ENCODE measurements around the gene NTM.

The NTM gene

DNA sequence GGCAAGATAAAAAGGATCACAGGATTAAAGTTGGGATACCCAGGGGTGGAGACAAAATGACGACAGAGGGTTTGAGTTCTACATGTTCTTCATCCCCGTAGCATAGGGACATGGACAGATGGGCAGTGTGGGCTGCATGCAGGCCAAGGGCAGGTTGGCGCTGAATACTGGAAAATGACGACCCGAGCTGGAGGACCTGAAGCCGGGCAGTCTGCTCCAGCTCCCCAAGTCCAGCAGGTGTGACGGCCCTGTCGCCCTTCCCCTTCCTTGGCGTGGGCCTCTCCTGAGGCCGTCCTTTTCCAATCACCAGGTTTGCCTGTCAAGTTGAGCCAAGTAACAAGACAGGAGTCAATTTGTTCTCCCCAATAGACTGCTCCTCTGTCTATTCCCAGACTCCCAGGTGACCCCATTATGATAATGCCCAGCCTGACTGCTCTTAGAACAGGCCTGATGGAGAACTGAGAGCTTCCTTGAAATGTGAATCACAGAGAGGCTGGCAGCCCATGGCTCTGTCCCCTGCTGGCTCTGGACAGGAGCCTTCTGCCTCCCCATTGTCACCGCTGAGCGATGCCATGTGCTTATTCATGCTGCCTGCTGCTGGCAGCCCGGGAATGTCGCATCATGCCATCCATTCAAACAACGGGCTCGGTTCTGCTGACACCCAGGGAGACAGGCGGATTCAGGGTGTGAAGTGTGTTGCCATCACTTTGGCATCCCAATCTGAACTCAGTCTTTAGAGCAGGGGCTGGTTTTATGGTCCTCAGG, 392.1 kb downstream of the NTM start:
- H3K4me3 ChIP-seq (ENCODE audit: low read length), result no peak overlapping the region
- no peak for TF ChIP-seq ZNF274 (IDR thresholded peaks at IDR 0.05; ENCODE audit: low read depth, low read length)

DNA sequence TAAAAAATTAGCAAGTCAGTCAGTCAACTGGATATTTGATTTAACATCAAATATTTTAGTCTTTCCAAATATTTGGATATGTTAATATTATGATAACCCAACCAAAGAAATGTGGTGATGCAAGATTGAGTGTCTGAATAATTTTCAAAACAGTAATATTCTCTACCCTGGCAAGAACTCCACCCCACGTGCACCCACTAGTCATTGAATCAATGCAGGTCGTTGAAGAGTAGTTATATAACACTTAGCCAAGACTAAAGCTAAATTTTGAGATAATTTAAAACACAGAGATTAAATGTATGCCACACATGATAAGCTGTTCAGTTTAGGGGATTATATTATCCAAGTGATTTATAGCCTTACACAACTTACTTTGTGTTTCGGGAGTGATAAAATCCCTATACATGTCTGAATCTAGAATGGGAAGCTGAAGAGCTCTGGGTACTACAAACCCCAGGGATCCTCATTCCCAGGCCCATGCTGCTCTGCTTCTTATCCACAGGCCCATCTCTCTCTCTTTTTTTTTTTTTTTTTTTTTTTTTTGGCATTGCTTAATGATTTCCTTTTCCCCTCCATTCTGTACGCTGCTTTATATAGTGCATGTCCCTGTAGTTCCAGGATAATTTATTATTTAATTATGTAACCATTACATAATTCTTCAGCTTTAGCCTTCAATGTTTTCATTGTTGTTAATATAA, 392.9 kb downstream of the NTM start:
- H3K4me3 ChIP-seq (ENCODE audit: low read length), result no peak overlapping the region
- no peak for TF ChIP-seq ZNF274 (IDR thresholded peaks at IDR 0.05; ENCODE audit: low read depth, low read length)

DNA sequence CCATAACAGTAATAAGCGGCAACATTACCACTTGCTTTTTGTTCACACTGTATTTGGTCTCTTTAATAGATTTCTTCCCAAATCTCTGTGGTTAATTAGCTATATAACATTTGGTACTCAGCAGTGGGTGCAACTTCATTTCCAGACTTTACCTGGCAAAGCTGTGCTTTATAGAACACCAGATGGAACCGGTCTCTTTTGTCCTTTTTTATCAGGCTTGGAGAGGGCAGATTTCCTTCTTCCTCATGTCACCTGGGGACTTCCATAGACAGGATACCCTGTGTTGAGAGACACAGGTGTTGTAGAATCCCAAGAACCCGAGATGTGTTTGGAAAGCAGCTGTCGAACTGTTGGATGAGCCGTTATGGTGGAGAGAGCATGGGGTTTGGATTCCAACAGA, 393.7 kb downstream of the NTM start:
- no peak overlapping the region for H3K4me3 ChIP-seq (ENCODE audit: low read length)
- TF ChIP-seq ZNF274 (IDR thresholded peaks at IDR 0.05; ENCODE audit: low read depth, low read length), result no peak

- H3K4me3 ChIP-seq (ENCODE audit: low read length), result no peak overlapping the region
- TF ChIP-seq ZNF274 (IDR thresholded peaks at IDR 0.05; ENCODE audit: low read depth, low read length), result no peak
Measured at GRCh38 chr11:131764649-131765048, 394.2 kb downstream of the NTM start.

DNA sequence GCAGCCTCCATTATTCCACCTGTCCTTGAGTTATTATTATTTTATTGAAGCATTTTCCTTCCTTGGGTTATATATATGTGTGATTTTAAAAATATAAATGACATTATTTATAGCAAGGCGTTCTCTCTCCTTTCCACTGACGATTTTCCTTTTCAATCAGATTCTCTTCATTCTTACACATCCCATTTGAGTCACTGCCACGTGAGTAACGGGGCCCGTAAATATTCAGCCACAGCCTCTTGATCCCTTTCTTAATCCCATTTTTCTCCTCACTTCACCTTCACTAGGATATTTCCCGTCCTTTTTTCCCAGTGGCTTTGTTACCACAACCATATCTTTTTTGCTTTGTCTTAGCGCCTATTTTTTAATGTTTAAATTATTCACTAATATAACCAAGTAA, 396.2 kb downstream of the NTM start:
- no peak overlapping the region for H3K4me3 ChIP-seq (ENCODE audit: low read length)
- no peak for TF ChIP-seq ZNF274 (IDR thresholded peaks at IDR 0.05; ENCODE audit: low read depth, low read length)

DNA sequence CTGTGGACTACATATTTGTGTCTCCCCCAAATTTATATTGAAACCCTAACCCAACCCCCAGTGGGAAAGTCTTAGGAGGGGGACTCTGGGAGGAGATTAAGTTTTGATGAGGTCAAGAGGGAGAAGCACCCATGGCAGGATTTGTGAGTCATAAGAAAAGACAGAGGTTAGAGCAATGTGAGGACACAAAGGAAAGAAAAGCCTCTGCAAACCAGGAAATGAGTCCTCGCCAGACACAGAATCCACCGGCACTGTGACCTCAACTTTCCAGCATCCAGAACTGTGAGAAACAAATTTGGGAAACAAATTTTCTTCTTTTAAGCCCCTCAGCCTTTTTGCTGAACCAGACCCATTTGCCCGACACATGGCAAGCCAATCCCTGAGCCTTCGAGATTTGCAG, 397.0 kb downstream of the NTM start:
- H3K4me3 ChIP-seq (ENCODE audit: low read length), result no peak overlapping the region
- TF ChIP-seq ZNF274 (IDR thresholded peaks at IDR 0.05; ENCODE audit: low read depth, low read length), result no peak

DNA sequence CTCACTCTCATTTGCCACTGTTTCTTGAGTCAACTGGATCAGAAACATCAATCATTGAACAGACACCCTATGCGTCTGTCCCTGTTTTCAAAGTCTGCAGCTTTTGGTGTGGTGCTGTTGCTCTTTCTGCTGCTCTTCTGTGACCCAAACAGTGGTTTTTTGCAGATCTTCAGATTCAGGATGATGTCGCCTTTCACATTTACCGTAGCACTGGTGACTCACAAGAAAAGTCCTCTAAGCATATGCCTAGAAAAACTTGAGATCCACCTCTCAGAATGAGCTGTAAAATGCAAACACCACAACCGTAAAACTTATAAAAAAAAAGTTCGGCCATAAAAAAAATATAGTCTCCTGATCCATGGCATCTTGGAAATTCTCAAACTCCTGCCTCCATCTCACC, 400.4 kb downstream of the NTM start:
- no peak for TF ChIP-seq ZNF274 (IDR thresholded peaks at IDR 0.05; ENCODE audit: low read depth, low read length)
- no peak overlapping the region for H3K4me3 ChIP-seq (ENCODE audit: low read length)

GRCh38 chr11:131771471-131771870, 401.1 kb downstream of the NTM start:
- H3K4me3 ChIP-seq (ENCODE audit: low read length), result no peak overlapping the region
- TF ChIP-seq ZNF274 (IDR thresholded peaks at IDR 0.05; ENCODE audit: low read depth, low read length), result no peak

DNA sequence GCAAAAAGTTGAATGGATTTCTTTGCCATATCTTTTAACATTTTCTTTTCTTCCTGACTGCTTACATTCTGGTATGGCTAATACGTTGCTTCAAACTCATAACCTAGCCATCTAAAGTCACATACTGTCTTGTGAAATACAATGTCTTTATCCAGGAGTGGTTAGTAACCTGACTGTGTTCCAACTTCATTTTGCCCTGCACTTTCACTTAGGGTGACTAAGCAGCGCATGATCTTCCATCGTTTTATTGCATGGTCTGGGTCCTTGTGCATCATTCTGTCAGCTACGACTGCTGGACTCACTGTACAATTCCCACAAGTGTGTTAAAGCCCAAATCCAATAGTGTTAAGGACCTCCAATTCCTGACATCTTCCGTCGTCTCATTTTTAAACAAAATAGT, 403.2 kb downstream of the NTM start:
- no peak overlapping the region for H3K4me3 ChIP-seq (ENCODE audit: low read length)

DNA sequence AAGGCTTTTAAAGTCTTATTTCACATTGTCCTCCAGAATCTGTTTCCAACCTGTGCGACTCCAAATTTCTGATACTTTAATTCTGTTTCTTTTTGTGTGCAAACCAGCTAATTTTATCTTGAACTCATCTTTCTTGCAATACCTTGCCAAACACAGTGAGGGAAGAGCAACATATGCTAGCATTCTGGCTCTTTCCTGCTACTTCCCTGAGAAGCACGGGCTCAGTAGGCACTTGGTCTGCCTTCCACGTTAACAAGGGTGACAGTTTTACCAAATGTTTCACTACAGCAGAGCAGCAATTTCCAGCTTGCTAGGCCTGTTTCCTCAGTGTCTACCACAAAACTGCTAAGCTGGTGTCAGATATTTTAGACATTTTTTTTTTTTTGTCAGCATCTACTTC, 405.8 kb downstream of the NTM start:
- H3K4me3 ChIP-seq (ENCODE audit: low read length), result no peak overlapping the region
- no peak for TF ChIP-seq ZNF274 (IDR thresholded peaks at IDR 0.05; ENCODE audit: low read depth, low read length)

More for the DNA sequence above, 403.2 kb downstream of the NTM start:
- TF ChIP-seq ZNF274 (IDR thresholded peaks at IDR 0.05; ENCODE audit: low read depth, low read length), result no peak

DNA sequence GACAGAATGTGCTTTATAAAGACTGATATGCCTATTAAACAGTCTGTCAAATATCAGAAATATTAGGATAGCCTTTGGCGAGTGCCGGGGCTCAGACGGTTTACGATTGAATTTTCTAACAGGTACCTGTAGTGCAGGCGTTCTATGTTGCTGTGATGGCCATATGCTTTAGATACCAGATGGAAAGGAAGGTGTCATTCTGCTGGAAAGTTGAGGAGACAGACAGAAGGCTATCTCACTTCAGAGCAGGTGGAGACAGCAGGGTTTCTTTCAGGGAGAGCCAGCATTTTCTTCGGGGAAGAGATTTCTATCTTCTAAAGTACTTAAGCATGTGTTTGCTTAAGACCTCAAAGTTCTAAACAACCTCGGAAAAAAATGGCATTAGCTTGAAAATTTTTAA, 415.4 kb downstream of the NTM start:
- no peak overlapping the region for H3K4me3 ChIP-seq (ENCODE audit: low read length)
- TF ChIP-seq ZNF274 (IDR thresholded peaks at IDR 0.05; ENCODE audit: low read depth, low read length), result no peak

- TF ChIP-seq ZNF274 (IDR thresholded peaks at IDR 0.05; ENCODE audit: low read depth, low read length), result no peak
Measured at GRCh38 chr11:131787119-131787518, 416.7 kb downstream of the NTM start.

GRCh38 chr11:131790586-131790985, 420.2 kb downstream of the NTM start:
- TF ChIP-seq ZNF274 (IDR thresholded peaks at IDR 0.05; ENCODE audit: low read depth, low read length), result no peak
- no peak overlapping the region for H3K4me3 ChIP-seq (ENCODE audit: low read length)

More at GRCh38 chr11:131787119-131787518, 416.7 kb downstream of the NTM start:
- H3K4me3 ChIP-seq (ENCODE audit: low read length), result no peak overlapping the region

- no peak for TF ChIP-seq ZNF274 (IDR thresholded peaks at IDR 0.05; ENCODE audit: low read depth, low read length)
Measured at GRCh38 chr11:131792243-131792642, 421.8 kb downstream of the NTM start.

GRCh38 chr11:131796089-131796488, 425.7 kb downstream of the NTM start:
- TF ChIP-seq ZNF274 (IDR thresholded peaks at IDR 0.05; ENCODE audit: low read depth, low read length), result no peak
- no peak overlapping the region for H3K4me3 ChIP-seq (ENCODE audit: low read length)

More at GRCh38 chr11:131792243-131792642, 421.8 kb downstream of the NTM start:
- H3K4me3 ChIP-seq (ENCODE audit: low read length), result no peak overlapping the region
